ENCODE results near the gene FOXRED2.
"Not testable (repeated sequence)": the region's sequence is repeated elsewhere in the genome, so short reads cannot be mapped to it uniquely, and the experiment has no call there.

The FOXRED2 gene

DNA sequence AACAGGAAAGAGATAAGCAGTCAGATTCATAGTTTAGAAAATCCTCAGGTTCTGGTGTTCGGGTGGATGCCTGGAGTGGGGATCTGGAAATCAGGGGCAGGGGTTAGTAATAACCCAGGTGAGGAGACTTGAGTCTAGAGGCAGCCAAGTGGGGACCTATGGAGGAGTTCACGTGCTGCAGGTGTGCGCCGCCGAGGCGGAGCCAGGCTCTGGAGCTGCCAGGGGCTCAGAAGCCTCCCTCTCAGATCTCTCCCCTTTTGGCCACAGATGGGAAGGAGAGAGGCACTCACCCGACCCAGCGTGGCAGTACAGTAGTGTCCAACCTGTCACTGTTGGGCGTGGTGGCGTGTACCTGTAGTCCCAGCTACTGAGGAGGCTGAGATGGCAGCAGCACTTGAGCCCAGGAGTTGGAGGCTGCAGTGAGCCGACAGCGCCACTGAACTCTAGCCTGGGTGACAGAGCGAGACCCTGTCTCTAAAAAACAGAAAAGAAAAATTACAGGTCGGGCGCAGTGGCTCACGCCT lies 52.9 kb downstream of the FOXRED2 start:
- no peak for TF ChIP-seq EZH2phosphoT487 (conservative IDR thresholded peaks at IDR 0.05; ENCODE audit: low read length)
- TF ChIP-seq, protein P1, sequence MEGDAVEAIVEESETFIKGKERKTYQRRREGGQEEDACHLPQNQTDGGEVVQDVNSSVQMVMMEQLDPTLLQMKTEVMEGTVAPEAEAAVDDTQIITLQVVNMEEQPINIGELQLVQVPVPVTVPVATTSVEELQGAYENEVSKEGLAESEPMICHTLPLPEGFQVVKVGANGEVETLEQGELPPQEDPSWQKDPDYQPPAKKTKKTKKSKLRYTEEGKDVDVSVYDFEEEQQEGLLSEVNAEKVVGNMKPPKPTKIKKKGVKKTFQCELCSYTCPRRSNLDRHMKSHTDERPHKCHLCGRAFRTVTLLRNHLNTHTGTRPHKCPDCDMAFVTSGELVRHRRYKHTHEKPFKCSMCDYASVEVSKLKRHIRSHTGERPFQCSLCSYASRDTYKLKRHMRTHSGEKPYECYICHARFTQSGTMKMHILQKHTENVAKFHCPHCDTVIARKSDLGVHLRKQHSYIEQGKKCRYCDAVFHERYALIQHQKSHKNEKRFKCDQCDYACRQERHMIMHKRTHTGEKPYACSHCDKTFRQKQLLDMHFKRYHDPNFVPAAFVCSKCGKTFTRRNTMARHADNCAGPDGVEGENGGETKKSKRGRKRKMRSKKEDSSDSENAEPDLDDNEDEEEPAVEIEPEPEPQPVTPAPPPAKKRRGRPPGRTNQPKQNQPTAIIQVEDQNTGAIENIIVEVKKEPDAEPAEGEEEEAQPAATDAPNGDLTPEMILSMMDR (IDR thresholded peaks at IDR 0.05; ENCODE audit: insufficient read depth, low read length, poor library complexity, severe bottlenecking) = no peak
- H3K27me3 ChIP-seq (ENCODE audit: low read length) = no peaks in the 10 kb centered on the region
- no peaks in the 10 kb centered on the region for H3K9me3 ChIP-seq (ENCODE audit: insufficient read depth, low read length)
- H3K4me2 ChIP-seq (ENCODE audit: low read depth, low read length, poor library complexity, severe bottlenecking) = peak overlapping the region; percentile 72
- H4K20me1 ChIP-seq (ENCODE audit: low read depth, low read length) = no peaks in the 10 kb centered on the region
- peak overlapping the region; percentile 84 for H3K27ac ChIP-seq (ENCODE audit: low read depth, low read length)
- no peaks in the 10 kb centered on the region for H3K9me2 ChIP-seq (replicated peaks; ENCODE audit: insufficient read depth, low read length)
- peaks cover 44% of the 10 kb centered on the region for H3F3A ChIP-seq (ENCODE audit: insufficient read depth)
- H3K79me2 ChIP-seq (ENCODE audit: insufficient read depth, low read length) = no peaks in the 10 kb centered on the region
- no peak overlapping the region for H2AFZ ChIP-seq (ENCODE audit: low read depth, low read length, severe bottlenecking)
- H3K9ac ChIP-seq (ENCODE audit: low read length) = no peak overlapping the region; the same call in 1 of the 2 replicates
- H3K36me3 ChIP-seq (ENCODE audit: low read length) = no peaks in the 10 kb centered on the region
- no peak overlapping the region for H3K4me3 ChIP-seq (ENCODE audit: insufficient read depth, low read length, poor library complexity, severe bottlenecking)

DNA sequence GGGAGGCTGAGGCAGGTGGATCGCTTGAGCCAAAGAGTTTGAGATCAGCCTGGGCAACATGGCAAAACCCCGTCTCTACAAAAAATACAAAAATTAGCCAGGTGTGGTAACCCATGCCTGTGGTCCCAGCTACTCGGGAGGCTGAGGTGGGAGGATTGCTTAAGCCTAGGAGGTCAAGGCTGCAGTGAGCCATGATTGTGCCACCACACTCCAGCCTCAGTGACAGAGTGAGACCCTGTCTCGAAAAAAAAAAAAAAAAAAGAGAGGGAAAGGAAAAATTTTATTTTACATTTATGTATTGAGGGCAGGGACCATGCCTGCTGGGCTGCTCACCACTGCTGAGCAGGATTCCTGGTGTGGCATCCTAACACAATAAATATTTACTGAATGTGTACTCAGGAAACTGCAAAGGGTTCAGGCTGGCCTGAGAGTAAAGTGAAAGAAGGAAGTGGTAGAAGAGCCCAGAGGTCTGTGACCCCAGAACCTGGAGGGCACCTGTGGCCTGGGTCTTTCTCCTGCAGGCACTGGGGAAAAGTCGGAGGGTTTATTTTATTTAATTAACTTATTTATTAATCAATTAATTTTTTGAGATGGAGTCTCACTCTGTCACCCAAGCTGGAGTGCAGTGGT lies 53.7 kb downstream of the FOXRED2 start:
- H3K4me3 ChIP-seq (ENCODE audit: insufficient read depth, low read length, poor library complexity, severe bottlenecking); H3K27me3 ChIP-seq (ENCODE audit: low read length); H4K20me1 ChIP-seq (ENCODE audit: low read depth, low read length); H2AFZ ChIP-seq (ENCODE audit: low read depth, low read length, severe bottlenecking); H3K9me2 ChIP-seq (replicated peaks; ENCODE audit: insufficient read depth, low read length); H3K79me2 ChIP-seq (ENCODE audit: insufficient read depth, low read length); H3K9me3 ChIP-seq (ENCODE audit: insufficient read depth, low read length); H3K36me3 ChIP-seq (ENCODE audit: low read length): not testable (repeated sequence)
- Histone ChIP-seq H3K4me2 (ENCODE audit: low read depth, low read length, poor library complexity, severe bottlenecking) (peak overlapping the region; percentile 72), H3F3A (ENCODE audit: insufficient read depth) (peaks cover 44% of the 10 kb centered on the region), H3K27ac (ENCODE audit: low read depth, low read length) (peak overlapping the region; percentile 84), H3K9ac (ENCODE audit: low read length) (peak overlapping the region; percentile 50)

DNA sequence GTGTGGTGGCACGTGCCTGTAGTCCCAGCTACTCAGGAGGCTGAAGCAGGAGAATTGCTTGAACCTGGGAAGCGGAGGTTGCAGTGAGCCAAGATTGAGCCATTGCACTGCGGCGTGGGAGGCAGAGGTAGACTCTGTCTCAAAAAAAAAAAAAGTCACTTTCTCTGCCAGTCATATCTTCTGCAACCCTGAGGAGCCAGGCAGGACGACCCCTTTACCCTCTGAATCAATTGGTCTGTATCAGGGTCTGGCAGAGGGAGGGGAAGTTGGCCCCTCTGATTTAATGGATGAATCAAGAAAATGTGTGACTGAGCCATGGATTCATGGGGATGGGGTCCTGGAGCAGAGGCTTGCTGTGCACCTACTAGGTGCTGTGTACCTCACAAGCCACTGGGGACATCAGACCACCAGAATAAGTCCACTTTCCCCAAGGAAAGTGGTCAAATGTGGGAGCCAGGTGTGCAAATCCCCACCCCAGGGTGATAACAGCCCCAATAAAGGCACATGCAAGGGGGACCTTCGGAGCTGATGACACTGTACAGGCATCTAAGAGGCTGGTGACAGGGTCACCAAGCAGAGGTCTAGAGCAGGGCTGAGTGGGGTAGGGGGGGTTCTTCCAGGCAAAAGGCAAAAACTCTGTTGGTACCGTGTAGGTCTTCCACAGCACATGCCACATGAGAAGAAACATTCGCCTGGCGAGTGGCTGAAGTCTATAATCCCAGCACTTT lies 54.4 kb downstream of the FOXRED2 start:
- H3K27ac ChIP-seq (ENCODE audit: low read depth, low read length) = peak overlapping the region; percentile 84
- peak overlapping the region; percentile 25 for H3K4me3 ChIP-seq (ENCODE audit: insufficient read depth, low read length, poor library complexity, severe bottlenecking)

DNA sequence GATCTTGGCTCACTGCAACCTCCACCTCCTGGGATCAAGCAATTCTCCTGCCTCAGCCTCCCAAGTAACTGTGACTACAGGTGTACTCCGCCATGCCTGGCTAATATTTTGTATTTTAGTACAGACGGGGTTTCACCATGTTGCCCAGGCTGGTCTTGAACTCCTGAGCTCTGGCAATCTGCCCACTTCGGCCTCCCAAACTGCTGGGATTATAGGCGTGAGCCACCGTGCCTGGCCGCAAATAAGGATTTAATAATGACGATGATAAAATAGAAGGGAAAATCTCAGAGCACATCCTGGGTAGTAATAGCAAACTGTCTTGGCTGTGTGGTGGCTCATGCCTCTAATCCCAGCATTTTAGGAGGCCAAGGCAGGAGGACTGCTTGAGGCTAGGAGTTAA lies 55.9 kb downstream of the FOXRED2 start:
- H3K9me2 ChIP-seq (replicated peaks; ENCODE audit: insufficient read depth, low read length); H3K9me3 ChIP-seq (ENCODE audit: insufficient read depth, low read length); H3K4me3 ChIP-seq (ENCODE audit: insufficient read depth, low read length, poor library complexity, severe bottlenecking); H3K27me3 ChIP-seq (ENCODE audit: low read length); H3K36me3 ChIP-seq (ENCODE audit: low read length); H3K79me2 ChIP-seq (ENCODE audit: insufficient read depth, low read length); H2AFZ ChIP-seq (ENCODE audit: low read depth, low read length, severe bottlenecking); H3K4me2 ChIP-seq (ENCODE audit: low read depth, low read length, poor library complexity, severe bottlenecking); H3K9ac ChIP-seq (ENCODE audit: low read length); H4K20me1 ChIP-seq (ENCODE audit: low read depth, low read length): not testable (repeated sequence)
- H3F3A ChIP-seq (ENCODE audit: insufficient read depth) = peaks cover 40% of the 10 kb centered on the region
- peak overlapping the region; percentile 84 for H3K27ac ChIP-seq (ENCODE audit: low read depth, low read length)

More for the DNA sequence above, 54.4 kb downstream of the FOXRED2 start:
- Histone ChIP-seq H3F3A (ENCODE audit: insufficient read depth) (peaks cover 44% of the 10 kb centered on the region), H3K9me3 (ENCODE audit: insufficient read depth, low read length) (no peaks in the 10 kb centered on the region), H3K9me2 (replicated peaks; ENCODE audit: insufficient read depth, low read length) (no peaks in the 10 kb centered on the region), H4K20me1 (ENCODE audit: low read depth, low read length) (no peaks in the 10 kb centered on the region), H3K79me2 (ENCODE audit: insufficient read depth, low read length) (no peaks in the 10 kb centered on the region), H3K4me2 (ENCODE audit: low read depth, low read length, poor library complexity, severe bottlenecking) (peak overlapping the region; percentile 72), H3K27me3 (ENCODE audit: low read length) (no peaks in the 10 kb centered on the region), H3K9ac (ENCODE audit: low read length) (peak overlapping the region; percentile 50), H3K36me3 (ENCODE audit: low read length) (no peaks in the 10 kb centered on the region), H2AFZ (ENCODE audit: low read depth, low read length, severe bottlenecking) (peak overlapping the region; percentile 44)
- TF ChIP-seq, protein P1 (IDR thresholded peaks at IDR 0.05; ENCODE audit: insufficient read depth, low read length, poor library complexity, severe bottlenecking) = no peak
- no peak for TF ChIP-seq EZH2phosphoT487 (conservative IDR thresholded peaks at IDR 0.05; ENCODE audit: low read length)

Measured in SU-DHL-6 (cell line).